ENCODE data around the gene CIITA. TPM values are rescaled to one million over a fixed set of nuclear protein-coding genes. Genes with fewer than 3 reads are reported as not detected.

Gene CIITA
- total and polyA plus RNA-seq, 9 of the 15 experiments (the other 6 are each of a cell fraction or from before 2014, with no cell fraction given): 0.01 to 0.20 (median 0.11) TPM; not detected in 4

DNA sequence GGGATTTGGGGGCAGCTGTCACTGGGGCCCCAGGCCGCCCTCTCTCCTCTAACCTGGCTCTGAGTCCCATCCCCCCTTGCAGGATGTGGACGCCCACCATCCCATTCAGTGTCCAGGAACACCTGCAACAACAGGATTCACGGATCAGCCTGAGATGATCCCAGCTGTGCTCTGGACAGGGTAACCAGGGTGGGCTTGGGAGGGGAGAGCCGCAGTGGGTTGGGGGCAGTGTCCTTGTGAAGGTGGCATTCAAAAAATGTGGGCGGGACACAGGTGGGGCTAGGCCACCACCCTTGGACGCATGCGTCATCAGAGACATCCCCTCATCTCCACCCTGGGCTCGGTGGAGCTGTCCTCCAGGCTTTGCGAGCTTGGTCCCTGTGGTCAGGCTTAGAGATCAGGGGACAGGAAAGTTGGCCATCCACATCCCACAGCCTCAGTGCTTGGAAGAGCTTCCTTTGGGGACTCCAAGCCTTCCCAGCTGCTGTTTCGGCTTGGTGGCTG, 46.2 kb downstream of the CIITA start:
- POLR2A ChIA-PET: interaction anchor here (0.9 to 1.2 kb wide), 2 partner anchors 14 to 179 kb away, joined by 3 to 4 read pairs; partner anchors contain the start of gene NUBP1

More for the DNA sequence above, 46.2 kb downstream of the CIITA start:
- no peak overlapping the region for H2AFZ ChIP-seq (ENCODE audit: low read depth, low read length)
- TF ChIP-seq SRSF7 (optimal IDR thresholded peaks at IDR 0.05; ENCODE audit: low read depth, low read length) (no peak), CBX1 (IDR thresholded peaks at IDR 0.05; ENCODE audit: low read depth) (no peak), ZNF766 (CRISPR knock-in tag; conservative IDR thresholded peaks at IDR 0.05) (no peak), ADNP (tag; IDR thresholded peaks at IDR 0.05) (peak; percentile 27; the same call in 1 of the 2 replicates), RFX5 (IDR thresholded peaks at IDR 0.05; ENCODE audit: low read depth, low read length) (no peak)
- TF ChIP-seq, protein P1, sequence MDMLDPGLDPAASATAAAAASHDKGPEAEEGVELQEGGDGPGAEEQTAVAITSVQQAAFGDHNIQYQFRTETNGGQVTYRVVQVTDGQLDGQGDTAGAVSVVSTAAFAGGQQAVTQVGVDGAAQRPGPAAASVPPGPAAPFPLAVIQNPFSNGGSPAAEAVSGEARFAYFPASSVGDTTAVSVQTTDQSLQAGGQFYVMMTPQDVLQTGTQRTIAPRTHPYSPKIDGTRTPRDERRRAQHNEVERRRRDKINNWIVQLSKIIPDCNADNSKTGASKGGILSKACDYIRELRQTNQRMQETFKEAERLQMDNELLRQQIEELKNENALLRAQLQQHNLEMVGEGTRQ (CRISPR knock-in tag; IDR thresholded peaks at IDR 0.05): no peak
- intact Hi-C loops (cut with micrococcal nuclease) (no loop called here), in situ Hi-C loops (cut with MboI) (no loop called here)
- no peaks in the 10 kb centered on the region for H3K9me1 ChIP-seq (ENCODE audit: control insufficient read depth, insufficient read depth, low read length)
- H3K4me3 ChIP-seq: no peak overlapping the region
- CTCF ChIA-PET (ENCODE audit: low intra/inter-chr PET ratio): no interaction called here
- 0 out of 4 replicates have a peak overlapping the region, but pooled peaks of 1 of the 2 experiments have one; percentile 60 for H3K9ac ChIP-seq (ENCODE audit: insufficient read depth in 1 of 2, low read depth in 2 of 2, low read length in 2 of 2)
- H3K4me1 ChIP-seq (replicated peaks in 1 of 2; ENCODE audit: control insufficient read depth in 2 of 2, insufficient read depth in 2 of 2, low read length in 2 of 2): peaks cover 3 to 13% of the 10 kb centered on the region in 2 experiments; a peak in 2 of 5 replicates
- peaks cover 14% of the 10 kb centered on the region; the same call in 2 of the 3 replicates for H3K36me3 ChIP-seq (ENCODE audit: control insufficient read depth, insufficient read depth, low read length)
- ATAC-seq (no peak), DNase-seq (ENCODE audit: extremely low read depth in 1 of 4, low spot score in 3 of 4) (no peak), FAIRE-seq (no peak)
- no peaks in the 10 kb centered on the region for H3K79me2 ChIP-seq (ENCODE audit: control insufficient read depth, insufficient read depth, low read length)
- H4K20me1 ChIP-seq (replicated peaks; ENCODE audit: control insufficient read depth, insufficient read depth, low read length): no peaks in the 10 kb centered on the region; the same call in 1 of the 2 replicates
- no peaks in the 10 kb centered on the region for H3K27me3 ChIP-seq (ENCODE audit: control insufficient read depth in 2 of 2, insufficient read depth in 2 of 2, low read length in 2 of 2)
- H3K9me3 ChIP-seq (replicated peaks; ENCODE audit: control insufficient read depth, insufficient read depth, low read depth, low read length): no peaks in the 10 kb centered on the region
- H3K4me2 ChIP-seq (ENCODE audit: insufficient read depth, low read length): no peak overlapping the region
- no peak overlapping the region for H3K27ac ChIP-seq (ENCODE audit: extremely low read depth, low read depth, low read length)
- 51% methylated on average over 8 of the region's 10 CpGs for WGBS (ENCODE audit: insufficient coverage, low coverage, missing lambda C conversion rate)
- no TSS peak for BruUV-seq (replicated peaks)
